Endothelial cell of umbilical vein (primary cell): ENCODE data around the gene FUT9.

Experiments used
- EZH2 ChIP-seq: IDR thresholded peaks from 2 replicates; pipeline ENCODE4 v1.6.1; 2012; ENCODE audit warnings: borderline replicate concordance, low read depth, mild to moderate bottlenecking, moderate library complexity, low read length, inconsistent platforms; ENCODE audit not compliant: severe bottlenecking
- MYC ChIP-seq: IDR thresholded peaks from one replicate; pipeline ENCODE4 v1.6.1; 2011; ENCODE audit warnings: mild to moderate bottlenecking, low read depth, low read length
- POLR2A ChIP-seq: IDR thresholded peaks from 2 replicates; pipeline ENCODE4 v1.6.1; 2012; ENCODE audit warnings: low read depth, mild to moderate bottlenecking, control low read depth, low read length
- TF ChIP-seq, protein P1 (sequence below), 2 donors: IDR thresholded peaks; 1 replicate in 1 of 2; 2 replicates in 1 of 2; pipeline ENCODE4 v1.5.1; 2011; ENCODE audit warnings: low read length in 2 of 2, mild to moderate bottlenecking in 2 of 2, moderate library complexity in 2 of 2, control low read depth in 1 of 2, inconsistent platforms in 1 of 2, low read depth in 1 of 2; ENCODE audit not compliant: insufficient read depth in 1 of 2; ENCODE audit errors: extremely low read depth in 1 of 2
- TF ChIP-seq, protein P2 (sequence below): IDR thresholded peaks from 2 replicates; pipeline ENCODE4 v1.6.1; 2011; ENCODE audit not compliant: insufficient read depth, insufficient read length

DNA sequence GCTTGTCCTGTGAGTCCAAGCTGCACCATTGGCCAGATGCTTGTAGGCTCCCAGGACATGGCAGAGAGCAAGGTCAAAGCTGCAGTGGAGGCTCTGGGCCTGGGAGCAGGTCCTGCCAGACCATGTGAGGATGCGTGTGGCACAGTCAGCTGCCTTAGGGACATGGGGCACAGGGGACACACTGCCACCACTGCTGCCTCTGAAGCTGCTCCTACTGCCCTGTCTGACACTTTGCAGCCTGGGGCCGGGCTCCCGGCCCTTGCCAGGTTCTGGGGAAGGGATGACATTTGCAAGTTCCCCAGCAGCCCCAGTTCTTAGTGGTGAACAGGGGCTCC, 13.2 kb upstream of the FUT9 start:
- TF ChIP-seq, protein P1, sequence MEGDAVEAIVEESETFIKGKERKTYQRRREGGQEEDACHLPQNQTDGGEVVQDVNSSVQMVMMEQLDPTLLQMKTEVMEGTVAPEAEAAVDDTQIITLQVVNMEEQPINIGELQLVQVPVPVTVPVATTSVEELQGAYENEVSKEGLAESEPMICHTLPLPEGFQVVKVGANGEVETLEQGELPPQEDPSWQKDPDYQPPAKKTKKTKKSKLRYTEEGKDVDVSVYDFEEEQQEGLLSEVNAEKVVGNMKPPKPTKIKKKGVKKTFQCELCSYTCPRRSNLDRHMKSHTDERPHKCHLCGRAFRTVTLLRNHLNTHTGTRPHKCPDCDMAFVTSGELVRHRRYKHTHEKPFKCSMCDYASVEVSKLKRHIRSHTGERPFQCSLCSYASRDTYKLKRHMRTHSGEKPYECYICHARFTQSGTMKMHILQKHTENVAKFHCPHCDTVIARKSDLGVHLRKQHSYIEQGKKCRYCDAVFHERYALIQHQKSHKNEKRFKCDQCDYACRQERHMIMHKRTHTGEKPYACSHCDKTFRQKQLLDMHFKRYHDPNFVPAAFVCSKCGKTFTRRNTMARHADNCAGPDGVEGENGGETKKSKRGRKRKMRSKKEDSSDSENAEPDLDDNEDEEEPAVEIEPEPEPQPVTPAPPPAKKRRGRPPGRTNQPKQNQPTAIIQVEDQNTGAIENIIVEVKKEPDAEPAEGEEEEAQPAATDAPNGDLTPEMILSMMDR (IDR thresholded peaks at IDR 0.05; ENCODE audit: extremely low read depth in 1 of 2, insufficient read depth in 1 of 2, low read depth in 1 of 2, low read length in 2 of 2): no peak
- TF ChIP-seq, protein P2, sequence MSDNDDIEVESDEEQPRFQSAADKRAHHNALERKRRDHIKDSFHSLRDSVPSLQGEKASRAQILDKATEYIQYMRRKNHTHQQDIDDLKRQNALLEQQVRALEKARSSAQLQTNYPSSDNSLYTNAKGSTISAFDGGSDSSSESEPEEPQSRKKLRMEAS: no peak
- TF ChIP-seq MYC: no peak
- TF ChIP-seq EZH2: no peak
- TF ChIP-seq POLR2A: no peak
